ENCODE data around the gene MYL11.

The MYL11 gene

DNA sequence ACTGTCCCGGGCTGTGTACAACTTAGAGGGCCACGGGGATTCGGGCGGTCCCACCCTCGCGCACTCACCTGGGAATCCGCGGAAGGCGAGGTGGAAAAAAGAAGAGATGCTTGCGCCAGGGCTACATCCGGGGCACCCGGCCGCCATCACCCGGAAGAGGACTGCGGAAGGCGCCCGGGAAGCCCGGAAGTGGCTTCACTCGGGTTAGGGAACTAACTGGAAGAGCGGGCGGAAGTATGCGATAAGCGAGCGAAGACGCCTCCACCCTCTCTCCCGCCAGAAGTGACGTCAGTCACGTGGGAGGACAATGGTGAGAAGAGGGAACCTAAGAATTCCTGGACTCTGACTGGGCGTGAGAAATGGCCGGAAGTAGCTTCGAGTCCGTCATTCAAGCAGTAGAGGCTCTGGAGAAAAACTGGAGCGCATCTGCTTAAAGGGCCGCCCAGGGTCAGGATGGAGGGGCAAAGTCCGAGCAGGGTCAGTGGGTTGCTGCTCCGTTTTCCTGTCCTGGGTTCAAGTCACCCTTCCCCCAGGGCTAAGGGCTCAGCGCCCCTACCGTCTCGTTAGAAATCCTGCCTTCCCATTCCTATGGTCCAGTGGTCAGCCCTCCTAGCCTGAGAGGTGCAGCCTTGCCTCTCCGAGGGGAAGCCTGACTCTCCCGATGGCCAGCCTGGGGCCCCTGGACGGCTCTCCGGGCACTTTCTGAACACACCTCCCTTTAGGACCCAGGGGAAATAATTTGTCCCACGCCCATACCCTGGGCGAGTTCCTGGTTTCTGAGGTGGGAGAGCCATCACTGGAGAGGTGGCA, 19.3 kb upstream of the MYL11 start, which contains the start of gene CD2BP2:
Gene CD2BP2 (minus strand): TSS at position 165 of the 810 bp plus-strand sequence. CDS start 627 bp downstream, outside the sequence.
- ChIA-PET CTCF (interaction anchor here (0.5 to 1.3 kb wide), 3 partner anchors 10 to 282 kb away, joined by 3 to 8 read pairs (median 3); no protein-coding TSS in a partner anchor), POLR2A (ENCODE audit: low non-redundant PET) (interaction anchor here (0.6 to 1.3 kb wide), 2 partner anchors 11 to 20 kb away, joined by 4 read pairs; no protein-coding TSS in a partner anchor)
- H3K27ac ChIP-seq, result peak within 1 kb of the TSS; percentile 95
- peak; percentile 94 for DNase-seq (ENCODE audit: low spot score)
- TF ChIP-seq, protein P1, sequence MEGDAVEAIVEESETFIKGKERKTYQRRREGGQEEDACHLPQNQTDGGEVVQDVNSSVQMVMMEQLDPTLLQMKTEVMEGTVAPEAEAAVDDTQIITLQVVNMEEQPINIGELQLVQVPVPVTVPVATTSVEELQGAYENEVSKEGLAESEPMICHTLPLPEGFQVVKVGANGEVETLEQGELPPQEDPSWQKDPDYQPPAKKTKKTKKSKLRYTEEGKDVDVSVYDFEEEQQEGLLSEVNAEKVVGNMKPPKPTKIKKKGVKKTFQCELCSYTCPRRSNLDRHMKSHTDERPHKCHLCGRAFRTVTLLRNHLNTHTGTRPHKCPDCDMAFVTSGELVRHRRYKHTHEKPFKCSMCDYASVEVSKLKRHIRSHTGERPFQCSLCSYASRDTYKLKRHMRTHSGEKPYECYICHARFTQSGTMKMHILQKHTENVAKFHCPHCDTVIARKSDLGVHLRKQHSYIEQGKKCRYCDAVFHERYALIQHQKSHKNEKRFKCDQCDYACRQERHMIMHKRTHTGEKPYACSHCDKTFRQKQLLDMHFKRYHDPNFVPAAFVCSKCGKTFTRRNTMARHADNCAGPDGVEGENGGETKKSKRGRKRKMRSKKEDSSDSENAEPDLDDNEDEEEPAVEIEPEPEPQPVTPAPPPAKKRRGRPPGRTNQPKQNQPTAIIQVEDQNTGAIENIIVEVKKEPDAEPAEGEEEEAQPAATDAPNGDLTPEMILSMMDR (conservative IDR thresholded peaks at IDR 0.05; ENCODE audit: low read depth), result no peak

DNA sequence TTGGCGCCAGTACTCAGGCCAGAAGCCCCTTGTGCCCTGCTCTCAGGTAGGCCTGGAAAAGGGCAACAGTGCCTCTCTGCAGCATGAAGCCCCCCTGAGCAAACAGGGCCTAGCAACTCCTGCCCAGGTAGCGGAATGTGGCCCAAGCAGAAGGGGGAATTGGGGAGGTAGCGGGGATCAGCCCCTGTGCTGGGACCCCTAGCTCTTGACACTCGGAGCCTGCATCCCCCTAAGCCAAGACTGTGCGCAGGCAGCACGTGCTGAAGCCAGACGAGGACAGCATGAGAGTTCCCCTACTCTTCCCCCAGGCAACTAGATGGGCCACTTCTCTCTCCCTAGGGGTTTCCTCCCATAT, 18.7 kb upstream of the MYL11 start:
- POLR2A ChIA-PET (ENCODE audit: low non-redundant PET), result interaction anchor here (0.6 kb wide), 1 partner anchor 11 kb away, joined by 4 read pairs; no protein-coding TSS in a partner anchor

GRCh38 chr16:30356401-30357084, 18.1 kb upstream of the MYL11 start:
- DNase-seq (ENCODE audit: low spot score), result no peak

More for the DNA sequence above, 18.7 kb upstream of the MYL11 start:
- TF ChIP-seq, protein P1 (conservative IDR thresholded peaks at IDR 0.05; ENCODE audit: low read depth), result no peak
- no peak for DNase-seq (ENCODE audit: low spot score)
- CTCF ChIA-PET, result interaction anchor here (0.9 kb wide), 1 partner anchor 54 kb away, joined by 6 read pairs; no protein-coding TSS in a partner anchor
- H3K27ac ChIP-seq, result peak overlapping the region; percentile 95

GRCh38 chr16:30357085-30357714, 17.4 kb upstream of the MYL11 start:
- ChIA-PET CTCF (interaction anchor here (0.9 kb wide), 1 partner anchor 52 kb away, joined by 6 read pairs; no protein-coding TSS in a partner anchor), POLR2A (ENCODE audit: low non-redundant PET) (no interaction called here)
- peak overlapping the region; percentile 95 for H3K27ac ChIP-seq
- TF ChIP-seq, protein P1 (conservative IDR thresholded peaks at IDR 0.05; ENCODE audit: low read depth), result no peak
- no peak for DNase-seq (ENCODE audit: low spot score)

More at GRCh38 chr16:30356401-30357084, 18.1 kb upstream of the MYL11 start:
- peak overlapping the region; percentile 95 for H3K27ac ChIP-seq
- TF ChIP-seq, protein P1 (conservative IDR thresholded peaks at IDR 0.05; ENCODE audit: low read depth), result no peak
- POLR2A ChIA-PET (ENCODE audit: low non-redundant PET), result no interaction called here
- CTCF ChIA-PET, result interaction anchor here (0.9 kb wide), 1 partner anchor 53 kb away, joined by 6 read pairs; no protein-coding TSS in a partner anchor

DNA sequence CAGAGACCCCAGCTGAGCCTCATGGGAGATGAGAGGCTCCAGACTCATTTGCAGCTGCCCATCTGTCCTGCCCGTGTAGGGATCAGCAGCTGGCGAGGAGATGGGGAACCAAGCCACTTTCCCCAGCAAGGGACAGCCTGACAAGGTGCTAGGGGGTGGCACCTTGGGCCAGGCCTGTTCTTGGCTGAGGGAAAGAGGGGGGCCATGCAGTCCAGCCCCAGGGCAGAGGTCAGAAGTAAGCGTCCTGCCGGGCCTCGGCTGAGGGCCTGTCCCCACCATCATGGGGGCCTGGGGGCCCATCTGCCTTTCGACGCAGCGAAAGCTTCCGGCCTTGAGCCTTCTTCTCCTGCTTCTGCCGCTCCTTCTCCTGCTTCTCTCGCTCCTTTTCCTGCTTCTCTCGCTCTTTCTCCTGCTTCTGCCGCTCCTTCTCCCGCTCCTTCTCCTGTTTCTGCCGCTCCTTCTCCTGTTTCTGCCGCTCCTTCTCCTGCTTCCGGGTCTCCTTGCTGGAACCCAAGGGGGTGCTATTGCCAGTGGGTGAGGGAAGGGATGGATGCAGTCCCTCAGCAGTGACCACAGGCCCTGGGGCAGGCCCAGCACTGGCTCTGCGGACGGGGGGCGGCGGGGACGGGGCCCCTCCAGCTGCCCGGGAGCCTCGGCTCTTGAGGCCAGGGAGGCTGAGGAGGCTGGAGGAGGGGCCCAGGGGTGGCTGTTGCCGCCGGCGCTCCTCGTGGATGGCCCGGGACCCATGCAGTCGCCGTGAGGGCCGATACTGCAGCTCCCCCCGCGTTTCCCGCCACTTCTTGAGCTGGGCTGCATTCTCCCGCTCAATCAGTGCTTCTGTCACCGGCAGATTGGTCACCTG, 16.7 kb upstream of the MYL11 start:
- DNase-seq (ENCODE audit: low spot score), result no peak
- peak overlapping the region; percentile 95 for H3K27ac ChIP-seq
- POLR2A ChIA-PET (ENCODE audit: low non-redundant PET), result no interaction called here
- CTCF ChIA-PET, result interaction anchor here (0.6 kb wide), 1 partner anchor 285 kb away, joined by 4 read pairs; no protein-coding TSS in a partner anchor
- TF ChIP-seq, protein P1 (conservative IDR thresholded peaks at IDR 0.05; ENCODE audit: low read depth), result no peak

Measured in RWPE1 (cell line).